Measurements from ENCODE around the gene OTOP2. TPM values are rescaled to one million over a fixed set of nuclear protein-coding genes. Genes with fewer than 3 reads are reported as not detected.
A peak's percentile ranks its signal among the peaks of the same experiment; 100 is the strongest.

The OTOP2 gene
- total and polyA plus RNA-seq, 12 donors, result 0.03 to 0.11 TPM; not detected in 10

GRCh38 chr17:74977802-74978201, 53.7 kb downstream of the OTOP2 start:
- Histone ChIP-seq H3K27ac (no peak overlapping the region), H3K27me3 (no peaks in the 10 kb centered on the region), H3K4me1 (replicated peaks in 1 of 2) (peaks cover 8 to 13% of the 10 kb centered on the region in 2 donors), H3K9me3 (replicated peaks in 1 of 3) (no peaks in the 10 kb centered on the region), H3K36me3 (replicated peaks in 1 of 2) (no peaks in the 10 kb centered on the region), H3K4me3 (no peak overlapping the region)
- 83 to 94% (median 86%) methylated on average over 3 of the region's 3 CpGs for WGBS, 4 donors
- TF ChIP-seq CTCF (IDR thresholded peaks at IDR 0.05), result no peak
- TF ChIP-seq POLR2A (IDR thresholded peaks at IDR 0.05), result no peak
- no peak for DNase-seq
- intact Hi-C loops (cut with DNase I), result loop anchor here in 1 of 2 donors (10.0 kb wide), 1 partner anchor 57 kb away; no protein-coding TSS in a partner anchor

- Histone ChIP-seq H3K9me3 (replicated peaks in 1 of 3) (no peaks in the 10 kb centered on the region), H3K27me3 (no peaks in the 10 kb centered on the region), H3K4me3 (no peak overlapping the region), H3K27ac (no peak overlapping the region), H3K4me1 (replicated peaks in 1 of 2) (peaks cover 8 to 10% of the 10 kb centered on the region in 2 donors), H3K36me3 (replicated peaks in 1 of 2) (no peaks in the 10 kb centered on the region)
- intact Hi-C loops (cut with DNase I), result loop anchor here in 1 of 2 donors (10.0 kb wide), 1 partner anchor 57 kb away; no protein-coding TSS in a partner anchor
- TF ChIP-seq POLR2A (IDR thresholded peaks at IDR 0.05) (no peak), CTCF (IDR thresholded peaks at IDR 0.05) (no peak)
- no peak for DNase-seq
- WGBS, 4 donors, result 64 to 77% (median 75%) methylated on average over 3 of the region's 3 CpGs
Observed at GRCh38 chr17:74978240-74978639, 54.2 kb downstream of the OTOP2 start.

GRCh38 chr17:74979408-74980146, 55.5 kb downstream of the OTOP2 start:
- Histone ChIP-seq H3K4me1 (replicated peaks in 1 of 2) (peaks cover 8 to 10% of the 10 kb centered on the region in 2 donors), H3K4me3 (no peak overlapping the region), H3K36me3 (replicated peaks in 1 of 2) (no peaks in the 10 kb centered on the region), H3K27ac (no peak overlapping the region), H3K27me3 (no peaks in the 10 kb centered on the region), H3K9me3 (replicated peaks in 1 of 3) (no peaks in the 10 kb centered on the region)
- no peak for DNase-seq
- no peak for TF ChIP-seq POLR2A (IDR thresholded peaks at IDR 0.05)
- no peak for TF ChIP-seq CTCF (IDR thresholded peaks at IDR 0.05)
- 72 to 77% (median 73%) methylated on average over 17 of the region's 17 CpGs for WGBS, 4 donors
- intact Hi-C loops (cut with DNase I), result loop anchor here in 1 of 2 donors (10.0 kb wide), 1 partner anchor 55 kb away; no protein-coding TSS in a partner anchor

DNA sequence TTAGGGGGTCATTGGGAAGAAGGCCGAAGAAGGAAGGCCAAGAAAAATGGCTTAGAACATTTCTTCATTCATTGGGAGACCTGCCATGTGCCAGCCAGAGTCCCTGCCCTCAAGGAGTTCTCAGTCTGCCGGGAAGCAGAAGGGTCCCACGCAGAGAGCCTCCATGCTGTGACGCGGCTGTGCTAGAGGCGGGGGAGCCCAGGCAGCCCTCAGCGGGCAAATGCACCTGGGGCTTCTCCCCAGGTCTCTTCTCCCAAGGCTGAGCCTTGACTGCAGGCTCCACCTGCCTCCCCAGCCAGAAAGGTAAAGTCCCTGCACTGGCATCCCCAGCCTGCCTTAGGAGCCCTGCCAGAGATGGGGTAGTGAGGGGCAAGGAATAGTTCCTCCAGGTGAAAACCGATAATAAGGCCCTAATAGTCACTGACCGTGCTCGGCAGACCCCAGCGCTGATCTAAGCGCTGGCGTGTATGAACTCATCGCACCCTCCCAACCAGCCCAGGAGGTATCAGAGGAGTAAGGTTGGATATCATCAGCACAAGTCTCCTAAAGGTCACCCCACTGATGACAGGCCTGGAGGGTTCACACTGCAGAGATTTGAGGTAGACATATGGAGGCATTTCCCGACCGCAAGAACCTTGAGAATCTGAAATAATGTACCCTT, 57.4 kb downstream of the OTOP2 start:
- TF ChIP-seq POLR2A (IDR thresholded peaks at IDR 0.05) (no peak), CTCF (IDR thresholded peaks at IDR 0.05) (no peak)
- H3K36me3 ChIP-seq (replicated peaks in 1 of 2), result no peaks in the 10 kb centered on the region
- intact Hi-C loops (cut with DNase I), result no loop called here
- no peaks in the 10 kb centered on the region for H3K27me3 ChIP-seq
- peaks cover 8 to 10% of the 10 kb centered on the region in 2 donors for H3K4me1 ChIP-seq (replicated peaks in 1 of 2)
- H3K27ac ChIP-seq, result peak overlapping the region; percentile 33 to 86 (median 68)
- peak overlapping the region in 2 of 4 donors; percentile 45 to 61 for H3K4me3 ChIP-seq
- no peaks in the 10 kb centered on the region for H3K9me3 ChIP-seq (replicated peaks in 1 of 3)
- WGBS, 4 donors, result 57 to 70% (median 62%) methylated on average over 12 to 16 of the region's 16 CpGs
- DNase-seq, result no peak

Measured in adrenal gland (tissue), 12 donors.